Measurements from ENCODE around the gene PLCG1. TPM values are rescaled to one million over a fixed set of nuclear protein-coding genes. Genes with fewer than 3 reads are reported as not detected.

The PLCG1 gene
- total and polyA plus RNA-seq, 2 donors from 2014 or later = 12.5 to 117 TPM

DNA sequence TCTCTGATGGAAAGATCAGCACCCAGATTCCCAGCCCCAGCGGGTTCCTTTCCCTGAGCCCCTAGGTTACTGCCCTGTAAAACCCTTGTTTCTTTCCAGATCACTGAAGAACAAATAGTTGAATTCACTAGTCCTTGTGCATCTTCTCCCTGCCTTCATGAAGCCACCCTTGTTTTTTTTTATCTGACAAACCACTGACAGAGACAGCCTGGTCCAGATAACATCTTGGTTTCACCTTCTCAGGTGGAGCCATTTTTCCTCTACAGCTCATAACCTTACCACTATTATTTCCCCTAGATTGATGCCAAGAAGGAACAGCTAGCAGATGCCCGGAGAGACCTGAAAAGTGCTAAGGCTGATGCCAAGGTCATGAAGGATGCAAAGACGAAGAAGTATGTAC, 15.9 kb upstream of the PLCG1 start:
- FAIRE-seq (no peak), DNase-seq (no peak)
- no peak overlapping the region for H3K4me3 ChIP-seq (ENCODE audit: low read length in 3 of 3)
- no peaks in the 10 kb centered on the region for H3K27me3 ChIP-seq (ENCODE audit: control insufficient read depth, insufficient read depth, low read length)
- no peak overlapping the region for H3K27ac ChIP-seq (ENCODE audit: low read depth in 2 of 2, low read length in 2 of 2)
- intact Hi-C loops (cut with DNase I) = no loop called here
- no peaks in the 10 kb centered on the region for H3K9me3 ChIP-seq (ENCODE audit: control insufficient read depth in 2 of 3, insufficient read depth in 1 of 3, low read length in 3 of 3)
- peaks cover 7 to 62% (median 37%) of the 10 kb centered on the region in 3 donors for H3K36me3 ChIP-seq (ENCODE audit: control insufficient read depth in 2 of 3, insufficient read depth in 3 of 3, low read length in 3 of 3)
- TF ChIP-seq, protein P1, sequence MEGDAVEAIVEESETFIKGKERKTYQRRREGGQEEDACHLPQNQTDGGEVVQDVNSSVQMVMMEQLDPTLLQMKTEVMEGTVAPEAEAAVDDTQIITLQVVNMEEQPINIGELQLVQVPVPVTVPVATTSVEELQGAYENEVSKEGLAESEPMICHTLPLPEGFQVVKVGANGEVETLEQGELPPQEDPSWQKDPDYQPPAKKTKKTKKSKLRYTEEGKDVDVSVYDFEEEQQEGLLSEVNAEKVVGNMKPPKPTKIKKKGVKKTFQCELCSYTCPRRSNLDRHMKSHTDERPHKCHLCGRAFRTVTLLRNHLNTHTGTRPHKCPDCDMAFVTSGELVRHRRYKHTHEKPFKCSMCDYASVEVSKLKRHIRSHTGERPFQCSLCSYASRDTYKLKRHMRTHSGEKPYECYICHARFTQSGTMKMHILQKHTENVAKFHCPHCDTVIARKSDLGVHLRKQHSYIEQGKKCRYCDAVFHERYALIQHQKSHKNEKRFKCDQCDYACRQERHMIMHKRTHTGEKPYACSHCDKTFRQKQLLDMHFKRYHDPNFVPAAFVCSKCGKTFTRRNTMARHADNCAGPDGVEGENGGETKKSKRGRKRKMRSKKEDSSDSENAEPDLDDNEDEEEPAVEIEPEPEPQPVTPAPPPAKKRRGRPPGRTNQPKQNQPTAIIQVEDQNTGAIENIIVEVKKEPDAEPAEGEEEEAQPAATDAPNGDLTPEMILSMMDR (IDR thresholded peaks at IDR 0.05; ENCODE audit: borderline replicate concordance, extremely low read depth, insufficient read depth) = no peak
- no peaks in the 10 kb centered on the region for H3K4me1 ChIP-seq (ENCODE audit: control insufficient read depth in 2 of 3, insufficient read depth in 2 of 3, low read depth in 1 of 3, low read length in 3 of 3)
- no peak overlapping the region for H3K9ac ChIP-seq (ENCODE audit: low read length in 3 of 3)

GRCh38 chr20:41123631-41124030, 13.7 kb upstream of the PLCG1 start:
- H3K36me3 ChIP-seq (ENCODE audit: control insufficient read depth in 2 of 3, insufficient read depth in 3 of 3, low read length in 3 of 3) = peaks cover 6 to 51% (median 31%) of the 10 kb centered on the region in 3 donors
- intact Hi-C loops (cut with DNase I) = no loop called here
- no peak overlapping the region for H3K27ac ChIP-seq (ENCODE audit: low read depth in 2 of 2, low read length in 2 of 2)

DNA sequence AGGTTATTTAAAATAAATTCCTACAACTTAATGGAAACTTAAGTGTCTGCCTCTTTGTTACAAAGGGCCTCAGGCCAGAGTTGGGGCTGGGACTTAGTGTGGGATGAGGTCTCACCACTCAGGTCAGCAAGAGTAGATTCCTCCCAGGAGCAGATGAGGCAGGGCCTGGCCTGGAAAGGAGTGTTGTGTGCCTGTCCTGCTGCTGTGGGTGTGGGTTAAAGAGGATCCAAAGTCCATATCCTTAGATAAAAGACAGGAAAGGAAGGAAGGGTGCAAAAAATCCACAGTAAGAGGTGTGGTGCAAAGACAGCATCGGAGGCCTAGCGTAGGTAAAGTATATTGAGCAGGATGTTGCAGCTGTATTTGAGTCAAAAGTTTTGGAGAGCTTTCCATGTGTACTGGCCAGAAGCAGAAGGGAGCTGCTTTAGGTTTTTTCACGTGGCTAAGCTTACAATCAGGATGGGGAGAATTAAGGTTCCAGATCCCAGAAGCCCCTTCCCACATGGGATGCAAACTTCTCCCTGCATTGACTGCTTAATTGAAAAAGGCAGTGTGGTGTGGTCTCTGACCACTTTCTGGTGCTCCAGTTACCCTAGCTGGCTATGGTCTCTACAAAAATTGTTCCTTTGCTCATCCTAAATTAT, 12.8 kb upstream of the PLCG1 start:
- no peak overlapping the region for H3K4me3 ChIP-seq (ENCODE audit: low read length in 3 of 3)
- no peak overlapping the region for H3K27ac ChIP-seq (ENCODE audit: low read depth in 2 of 2, low read length in 2 of 2)
- no peak overlapping the region for H3K9ac ChIP-seq (ENCODE audit: low read length in 3 of 3)
- intact Hi-C loops (cut with DNase I) = no loop called here
- no peaks in the 10 kb centered on the region for H3K9me3 ChIP-seq (ENCODE audit: control insufficient read depth in 2 of 3, insufficient read depth in 1 of 3, low read length in 3 of 3)
- no peak for DNase-seq
- H3K36me3 ChIP-seq (ENCODE audit: control insufficient read depth in 2 of 3, insufficient read depth in 3 of 3, low read length in 3 of 3) = peaks cover 4 to 47% (median 29%) of the 10 kb centered on the region in 3 donors
- TF ChIP-seq, protein P1 (IDR thresholded peaks at IDR 0.05; ENCODE audit: borderline replicate concordance, extremely low read depth, insufficient read depth) = no peak
- no peaks in the 10 kb centered on the region for H3K4me1 ChIP-seq (ENCODE audit: control insufficient read depth in 2 of 3, insufficient read depth in 2 of 3, low read depth in 1 of 3, low read length in 3 of 3)
- FAIRE-seq = no peak
- no peaks in the 10 kb centered on the region for H3K27me3 ChIP-seq (ENCODE audit: control insufficient read depth, insufficient read depth, low read length)

More at GRCh38 chr20:41123631-41124030, 13.7 kb upstream of the PLCG1 start:
- no peak for DNase-seq
- TF ChIP-seq, protein P1 (IDR thresholded peaks at IDR 0.05; ENCODE audit: borderline replicate concordance, extremely low read depth, insufficient read depth) = no peak
- H3K4me3 ChIP-seq (ENCODE audit: low read length in 3 of 3) = no peak overlapping the region
- H3K27me3 ChIP-seq (ENCODE audit: control insufficient read depth, insufficient read depth, low read length) = no peaks in the 10 kb centered on the region
- H3K4me1 ChIP-seq (ENCODE audit: control insufficient read depth in 2 of 3, insufficient read depth in 2 of 3, low read depth in 1 of 3, low read length in 3 of 3) = no peaks in the 10 kb centered on the region
- no peaks in the 10 kb centered on the region for H3K9me3 ChIP-seq (ENCODE audit: control insufficient read depth in 2 of 3, insufficient read depth in 1 of 3, low read length in 3 of 3)
- no peak overlapping the region for H3K9ac ChIP-seq (ENCODE audit: low read length in 3 of 3)
- no peak for FAIRE-seq
